Femur (tissue), 1 donor: Measurements from ENCODE around the gene SIX1.

Source experiments
- DNase-seq: peaks from one replicate; pipeline ENCODE4 v3.0.0-alpha.2; 2017

Gene SIX1

DNA sequence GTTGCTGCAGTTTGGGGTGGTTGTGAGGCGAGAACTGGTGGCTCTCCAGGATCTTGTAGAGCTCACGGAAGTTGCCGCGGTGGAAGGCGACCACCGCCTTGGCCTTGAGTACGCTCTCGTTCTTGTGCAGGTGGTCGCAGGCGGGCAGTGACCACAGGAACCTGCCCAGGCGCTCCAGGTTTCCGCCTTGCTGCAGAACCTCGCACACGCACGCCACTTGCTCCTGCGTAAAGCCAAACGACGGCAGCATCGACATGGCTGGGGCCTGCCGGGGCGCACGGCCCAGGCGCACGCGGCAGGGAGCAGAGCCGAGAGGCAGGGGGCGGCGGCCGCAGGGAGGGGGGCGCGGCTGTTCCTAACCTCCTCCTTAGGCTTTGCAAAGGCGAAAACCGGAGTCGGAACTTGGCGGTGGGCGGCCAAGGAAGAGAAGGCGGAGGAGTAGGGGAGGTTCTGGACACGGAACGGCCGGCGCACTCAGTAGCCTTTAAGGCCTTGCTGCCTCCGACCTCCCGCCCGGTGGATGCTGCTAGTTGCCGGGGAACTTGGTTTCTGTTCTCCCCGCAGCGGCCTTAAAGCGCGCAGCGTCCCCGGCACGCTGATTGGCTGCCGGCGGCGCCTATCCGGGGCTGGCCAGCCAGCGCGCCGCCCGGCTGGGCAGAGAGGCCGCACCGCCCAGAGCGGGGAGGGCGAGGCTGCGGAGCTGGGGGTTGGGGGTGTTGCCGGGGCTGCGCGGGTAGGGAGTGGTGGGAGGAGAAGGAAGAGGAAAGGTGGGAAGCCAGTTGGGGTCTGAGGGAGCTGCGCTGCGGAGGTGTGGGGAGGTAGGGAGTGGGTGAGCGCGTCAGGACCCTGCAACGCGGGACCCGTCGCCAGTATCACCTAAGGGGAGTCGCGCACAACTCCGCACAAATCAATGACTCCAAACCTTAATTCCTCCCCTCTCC, at the start of gene SIX1:
Gene SIX1 (minus strand): TSS at position 544 of the 941 bp plus-strand sequence. CDS start 288 bp downstream, at position 256.
- peak; percentile 93 for DNase-seq

DNA sequence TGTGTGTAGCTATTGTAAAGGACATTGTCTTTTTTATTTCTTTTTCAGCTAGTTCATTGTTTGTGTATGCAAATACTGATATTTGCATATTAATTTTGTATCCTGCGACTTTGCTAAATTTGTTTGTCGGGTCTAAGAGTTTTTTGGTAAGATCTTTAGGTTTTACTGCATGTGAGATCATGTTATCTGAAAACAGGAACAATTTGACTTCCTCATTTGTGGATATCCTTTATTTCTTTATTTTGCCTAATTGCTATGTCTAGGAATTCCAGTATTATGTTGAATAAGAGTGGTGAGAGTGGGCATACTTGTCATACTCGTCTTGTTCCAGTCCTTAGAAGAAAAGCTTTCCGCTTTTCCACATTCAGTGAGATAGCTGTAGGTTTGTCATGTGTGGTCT, 46.0 kb upstream of the SIX1 start:
- no peak for DNase-seq

DNA sequence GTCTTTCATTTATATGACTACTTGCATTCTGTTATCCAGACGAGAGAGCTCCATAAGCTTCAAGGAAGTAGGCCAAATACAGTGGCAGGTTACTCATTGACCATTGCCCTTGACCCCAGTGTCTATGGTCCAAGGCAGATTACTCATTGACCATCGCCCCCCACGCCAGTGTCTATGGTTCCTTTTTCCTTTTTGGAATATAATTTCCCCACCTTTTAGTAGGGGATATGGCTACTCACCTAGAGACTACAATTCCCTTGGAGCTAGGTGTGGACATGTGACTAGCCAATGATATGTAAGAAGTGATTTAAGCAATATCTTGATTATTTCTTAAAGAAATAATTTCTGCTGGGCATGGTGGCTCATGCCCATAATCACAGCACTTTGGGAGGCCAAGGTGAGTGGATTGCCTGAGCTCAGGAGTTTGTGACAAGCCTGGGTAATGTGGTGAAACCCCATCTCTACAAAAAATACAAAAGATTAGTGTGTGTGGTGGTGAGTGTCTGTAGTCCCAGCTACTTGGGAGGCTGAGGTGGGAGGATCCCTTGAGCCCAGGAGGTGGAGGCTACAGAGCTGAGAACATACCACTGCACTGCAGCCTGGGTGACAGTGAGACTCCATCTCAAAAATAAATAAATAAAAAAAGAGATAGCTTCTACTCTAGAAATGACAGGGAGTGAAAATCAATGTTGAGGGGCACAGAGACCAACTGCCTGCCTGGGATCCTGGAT, 42.3 kb upstream of the SIX1 start:
- DNase-seq = no peak

DNA sequence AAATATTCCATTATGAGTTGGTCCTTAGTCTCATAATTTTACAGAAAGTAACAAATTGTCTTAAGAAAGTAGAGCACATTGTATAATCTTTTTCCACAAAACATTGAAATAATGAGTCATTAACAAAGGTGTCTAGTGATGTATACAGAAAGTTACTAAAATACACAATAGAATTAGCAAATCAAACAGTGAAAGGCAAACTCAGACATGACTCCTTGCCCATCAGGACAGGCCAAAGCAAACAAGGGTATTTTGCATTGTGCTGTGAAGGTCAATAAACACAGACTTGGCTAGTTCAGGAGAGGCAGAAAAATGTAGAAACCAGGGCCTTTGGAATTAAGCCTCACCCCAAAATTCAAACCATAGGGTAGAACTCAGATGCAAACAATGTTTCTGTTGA, 37.6 kb upstream of the SIX1 start:
- no peak for DNase-seq

DNA sequence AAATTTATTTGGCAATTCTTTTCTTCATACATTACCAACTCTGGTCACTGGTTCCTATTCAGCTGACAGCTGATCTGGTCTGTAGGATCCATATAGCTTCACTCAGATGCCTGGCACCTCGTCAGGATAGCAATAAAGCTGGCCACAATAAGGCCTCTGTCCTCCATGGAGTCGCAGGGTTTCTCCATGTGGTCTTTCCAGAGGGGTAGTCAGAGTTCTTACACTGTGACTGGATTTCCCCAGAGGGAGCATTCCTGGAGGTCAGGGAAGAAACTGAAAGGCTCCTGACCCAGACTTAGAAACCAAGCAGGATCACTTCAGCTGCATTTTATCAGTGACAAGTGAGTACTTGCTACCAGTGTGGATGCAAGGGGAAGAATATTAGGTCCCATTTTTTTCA, 34.9 kb upstream of the SIX1 start:
- DNase-seq = no peak

DNA sequence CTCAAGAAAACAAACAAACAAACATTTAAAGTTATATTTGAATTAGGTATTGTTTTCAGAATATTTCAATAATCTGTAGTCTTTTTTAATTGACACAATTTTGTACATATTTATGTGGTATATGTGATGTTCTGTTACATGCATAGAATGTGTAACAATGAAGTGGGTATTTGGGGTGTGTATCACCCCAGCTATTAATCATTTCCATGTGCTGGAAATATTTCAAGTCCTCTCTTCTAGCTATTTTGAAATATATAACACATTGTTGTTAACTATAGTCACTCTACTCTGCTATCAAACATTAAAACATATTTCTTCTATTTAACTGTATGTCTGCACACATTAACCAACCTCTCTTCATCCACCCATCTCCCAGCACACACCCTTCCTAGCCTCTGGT, 32.0 kb upstream of the SIX1 start:
- no peak for DNase-seq

DNA sequence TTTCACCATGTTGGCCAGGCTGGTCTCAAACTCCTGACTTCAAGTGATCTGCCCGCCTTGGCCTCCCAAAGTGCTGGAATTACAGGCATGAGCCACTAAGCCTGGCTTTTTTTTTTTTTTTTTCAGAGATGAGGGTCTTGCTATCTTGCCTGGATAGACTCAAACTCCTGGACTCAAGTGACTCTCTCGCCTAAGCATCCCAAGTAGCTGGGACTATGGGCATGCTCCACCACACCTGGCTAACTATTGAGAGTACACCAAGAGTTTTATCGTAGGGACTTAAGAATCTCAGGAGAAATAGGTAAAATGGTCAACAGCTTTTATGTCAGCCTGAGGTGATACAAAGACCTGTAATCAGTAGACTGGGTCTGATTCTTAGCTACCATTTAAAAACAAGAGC, 31.2 kb upstream of the SIX1 start:
- no peak for DNase-seq

DNA sequence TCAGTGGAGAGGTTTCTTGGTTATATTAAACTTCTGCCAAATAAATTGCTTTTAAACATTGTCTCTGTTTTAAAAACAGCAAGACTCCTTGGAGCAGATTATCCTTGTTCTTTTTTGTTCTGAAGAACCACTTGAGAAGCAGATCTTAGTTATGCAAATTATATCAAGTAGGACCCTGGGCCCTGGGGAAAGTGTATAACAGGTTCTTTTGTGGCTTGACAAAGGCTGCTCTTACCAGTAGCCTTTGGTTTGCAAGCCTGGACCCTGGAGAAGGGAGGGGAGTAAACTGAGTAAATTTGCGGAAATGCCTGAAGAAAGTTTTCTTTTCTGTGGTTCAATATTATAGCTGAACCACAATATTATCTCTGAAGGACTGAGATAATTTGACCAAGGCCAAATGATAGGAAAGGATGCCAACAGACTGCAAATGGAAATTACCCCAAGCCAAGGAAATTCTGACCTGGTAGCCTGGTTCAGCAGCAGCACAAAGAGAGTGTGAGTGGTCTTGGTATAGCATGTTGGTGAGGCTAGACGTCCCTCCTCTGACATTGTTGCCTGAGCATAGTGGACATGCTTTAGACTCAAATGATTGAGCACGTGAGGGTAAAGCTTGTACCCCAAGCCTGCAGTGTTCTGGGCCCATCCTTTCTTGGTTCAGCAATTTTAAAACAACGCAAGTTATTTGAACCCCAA, 30.4 kb upstream of the SIX1 start:
- DNase-seq = no peak

DNA sequence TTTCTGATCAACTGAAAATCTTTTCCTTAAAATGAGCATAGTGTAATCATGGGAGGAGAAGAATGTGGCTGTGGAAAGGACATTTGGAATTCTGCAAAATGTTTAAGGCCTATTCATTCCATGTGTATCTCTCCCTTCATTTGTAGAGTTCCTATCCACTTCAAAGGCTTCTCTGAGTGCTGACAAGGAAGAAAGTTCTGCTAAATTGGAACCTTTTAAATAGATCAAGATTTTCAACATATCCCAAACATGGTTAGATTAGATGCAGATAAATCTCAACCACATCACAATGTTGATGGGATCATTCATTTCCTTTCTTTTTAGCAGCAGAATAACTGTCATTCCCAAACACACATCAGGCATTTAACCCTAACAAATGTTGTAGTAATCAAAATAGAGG, 28.4 kb upstream of the SIX1 start:
- no peak for DNase-seq

DNA sequence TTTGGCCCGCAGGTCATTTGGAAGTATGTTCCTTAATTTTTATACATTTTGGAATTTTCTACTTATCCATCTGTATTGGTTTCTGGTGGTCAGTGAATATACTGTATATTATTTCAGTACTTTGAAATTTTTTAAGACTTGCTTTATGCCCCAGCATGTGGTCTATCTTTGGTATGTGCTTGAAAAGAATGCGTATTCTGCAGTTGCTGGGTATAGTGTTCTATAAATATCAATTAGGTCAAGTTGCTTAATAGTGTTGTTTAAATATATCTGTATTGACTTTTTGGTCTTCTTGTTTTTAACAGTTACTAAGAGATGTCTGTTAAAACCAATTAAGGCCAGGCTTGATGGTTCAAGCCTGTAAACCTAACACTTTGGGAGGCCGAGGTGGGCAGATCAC, 21.7 kb upstream of the SIX1 start:
- no peak for DNase-seq

DNA sequence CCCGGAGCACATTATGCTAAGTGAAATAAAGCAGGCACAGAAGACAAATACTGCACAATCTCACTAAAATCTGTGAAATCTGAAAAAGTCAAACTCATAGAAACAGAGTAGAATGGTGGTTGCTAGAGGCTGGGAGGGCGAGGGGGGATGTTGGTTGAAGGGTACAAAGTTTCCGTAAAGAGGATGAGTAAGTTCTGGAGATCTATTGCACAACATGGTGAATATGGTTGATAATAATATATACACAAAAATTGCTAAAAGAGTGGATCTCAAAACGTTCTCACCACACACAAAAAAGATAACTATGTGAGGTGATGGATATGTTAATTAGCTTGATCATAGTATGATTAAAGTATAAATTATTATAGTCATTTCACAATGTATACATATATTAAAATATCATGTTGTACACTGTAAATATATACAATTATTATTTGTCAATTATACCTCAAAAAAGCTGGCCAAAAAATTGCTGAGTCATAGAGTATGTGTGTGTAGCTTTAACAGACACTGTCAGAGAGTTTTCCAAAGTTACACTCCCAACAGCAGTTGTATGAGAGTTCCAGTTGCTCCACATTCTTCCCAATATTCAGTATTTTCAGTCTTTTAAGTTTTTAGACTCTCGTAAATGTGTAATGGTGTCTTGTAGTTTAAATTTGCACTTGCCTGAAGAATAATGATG, 19.3 kb upstream of the SIX1 start:
- DNase-seq = no peak

DNA sequence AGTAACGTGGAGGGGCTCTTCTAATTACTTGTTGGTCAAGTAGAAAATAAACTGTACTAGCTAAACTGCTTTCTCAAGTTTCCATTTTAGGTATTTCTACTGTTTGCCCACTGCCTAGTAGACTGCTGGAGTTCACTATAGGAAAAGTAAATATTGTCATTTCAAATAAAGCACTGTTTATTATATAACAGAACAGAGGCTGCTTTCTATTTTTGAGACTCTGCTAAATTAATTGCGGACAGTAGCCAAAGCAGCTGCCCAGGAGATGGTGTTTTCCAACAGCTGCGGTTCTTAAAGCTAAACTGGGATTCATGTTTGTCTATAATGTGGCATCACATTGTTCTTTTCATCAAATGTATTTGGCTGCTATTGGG, 15.9 kb upstream of the SIX1 start:
- peak; percentile 40 for DNase-seq

DNA sequence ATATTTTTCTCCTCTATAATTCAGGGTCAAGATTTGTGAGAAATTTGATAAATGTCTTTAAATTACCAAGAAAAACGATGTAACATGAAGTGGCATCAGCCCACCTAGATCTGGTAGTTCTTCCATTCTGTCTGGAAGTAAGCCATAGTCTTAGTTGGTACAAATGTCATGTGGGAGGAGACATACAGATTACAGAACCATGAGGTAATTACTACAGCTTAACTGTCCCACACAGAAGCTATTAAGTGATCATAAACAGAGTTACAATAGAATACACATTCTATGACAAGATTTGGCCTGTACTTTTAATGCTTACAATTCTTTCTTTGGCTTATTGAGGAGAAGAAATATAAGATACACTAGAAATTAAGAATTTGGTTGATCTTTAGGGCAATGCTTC, 13.7 kb upstream of the SIX1 start:
- no peak for DNase-seq

DNA sequence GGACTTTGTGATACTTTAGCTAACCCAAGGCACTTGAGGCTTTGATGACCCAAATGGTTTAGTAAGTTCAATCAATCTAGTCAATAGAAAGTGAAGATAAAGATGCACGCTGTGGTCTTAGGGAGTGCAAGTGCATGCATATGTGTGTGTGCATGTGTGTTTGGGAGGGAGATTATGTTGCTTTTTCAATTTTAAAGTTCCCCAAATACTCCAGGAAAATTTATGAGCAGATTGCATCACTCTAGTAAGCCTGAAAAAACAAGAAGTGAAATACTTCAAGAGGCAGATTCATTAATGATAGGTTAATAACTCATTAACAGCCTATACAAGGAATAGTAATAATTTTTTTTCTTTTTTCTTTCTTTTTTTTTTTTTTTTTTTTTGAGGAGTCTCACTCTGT, 12.4 kb upstream of the SIX1 start:
- no peak for DNase-seq

DNA sequence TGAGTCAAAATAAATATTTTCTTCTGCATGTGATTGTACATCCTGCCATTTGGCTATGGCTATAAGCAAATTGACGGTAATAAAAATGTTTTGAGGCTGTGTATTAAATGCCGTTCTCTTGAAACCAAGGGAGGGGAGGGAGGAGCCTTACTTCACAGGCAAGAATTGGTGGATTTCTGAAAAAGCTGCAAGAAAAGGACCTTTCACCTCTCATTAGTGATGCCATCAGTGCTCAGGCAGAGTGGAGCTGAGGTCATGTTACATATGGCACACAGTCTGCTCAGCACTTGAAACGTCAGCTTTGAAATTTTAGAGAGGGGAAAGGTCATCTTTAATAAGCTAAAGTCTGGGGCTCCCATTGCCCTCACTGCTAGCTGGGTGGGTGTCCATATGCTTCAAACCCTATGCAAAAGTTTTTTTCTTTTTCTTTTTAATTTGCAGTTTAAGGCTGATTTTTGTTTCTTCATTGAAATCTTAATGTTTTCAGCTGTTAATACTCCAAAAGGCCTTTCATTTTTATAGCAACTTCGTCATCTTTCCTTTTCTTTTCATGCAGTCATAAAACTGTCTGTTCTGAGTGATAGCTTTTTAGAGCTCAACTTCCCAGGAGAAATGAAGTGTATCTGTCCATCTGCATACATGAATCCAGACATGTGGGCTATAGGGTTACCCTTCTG, 9.8 kb upstream of the SIX1 start:
- no peak for DNase-seq

DNA sequence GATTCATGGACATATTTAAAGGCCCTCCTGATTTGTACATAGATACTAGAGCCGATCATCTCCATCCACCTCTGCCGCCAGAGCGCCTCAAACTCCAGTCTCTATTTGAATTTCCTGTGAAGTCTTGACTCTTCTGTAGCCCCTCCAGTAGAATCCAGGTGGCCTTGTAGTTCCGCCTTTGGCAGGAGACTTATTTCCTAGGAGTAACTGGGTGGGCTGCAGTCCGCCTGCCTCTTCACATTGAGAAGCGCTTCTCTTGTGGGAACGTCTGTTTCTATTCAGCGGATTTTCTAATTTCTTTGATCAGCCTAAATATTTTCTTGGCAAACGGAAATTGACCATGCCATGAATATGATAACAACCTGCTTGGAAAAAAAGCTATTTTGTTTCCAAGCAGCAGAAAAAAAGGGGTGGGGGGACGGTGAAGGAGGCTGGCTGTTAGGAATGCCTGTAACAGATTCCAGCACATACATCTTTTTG, 9.0 kb upstream of the SIX1 start:
- DNase-seq = peak; percentile 39

DNA sequence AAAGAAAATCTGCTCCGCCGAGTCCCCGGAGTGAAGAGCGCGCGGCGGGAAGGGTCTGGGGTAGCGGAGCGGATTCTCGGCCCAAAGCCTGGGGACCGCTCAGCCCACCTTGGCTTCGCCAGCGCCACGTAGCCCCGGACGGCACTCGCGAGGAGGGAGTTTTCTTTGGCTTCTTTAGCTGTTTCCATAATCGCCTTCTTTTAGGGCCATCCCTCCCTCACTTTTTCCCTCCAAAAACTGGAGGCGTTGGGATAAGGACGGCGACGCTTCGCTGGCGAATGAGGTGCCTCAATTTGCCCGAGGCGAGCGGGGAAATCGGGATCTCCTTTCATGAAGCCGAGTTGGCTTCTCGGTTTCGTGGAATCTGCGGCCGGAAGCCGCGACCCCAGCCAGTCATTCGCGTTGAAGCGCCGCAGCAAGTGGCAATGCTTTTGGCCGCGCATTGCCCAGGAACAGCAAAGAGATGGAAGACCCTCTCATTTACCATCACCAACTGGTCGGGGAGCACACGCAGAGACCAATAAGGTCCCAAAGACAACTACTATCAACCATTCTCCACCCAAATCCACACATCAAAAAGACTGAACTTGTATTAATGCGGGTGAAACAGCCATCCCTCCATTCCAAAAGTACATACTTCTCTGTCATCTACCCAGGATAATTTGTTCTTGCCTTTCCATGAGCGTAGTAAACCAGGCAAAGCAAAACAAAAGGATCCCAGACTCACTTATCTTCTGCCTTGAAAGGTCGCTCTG, 8.4 kb upstream of the SIX1 start:
- no peak for DNase-seq

DNA sequence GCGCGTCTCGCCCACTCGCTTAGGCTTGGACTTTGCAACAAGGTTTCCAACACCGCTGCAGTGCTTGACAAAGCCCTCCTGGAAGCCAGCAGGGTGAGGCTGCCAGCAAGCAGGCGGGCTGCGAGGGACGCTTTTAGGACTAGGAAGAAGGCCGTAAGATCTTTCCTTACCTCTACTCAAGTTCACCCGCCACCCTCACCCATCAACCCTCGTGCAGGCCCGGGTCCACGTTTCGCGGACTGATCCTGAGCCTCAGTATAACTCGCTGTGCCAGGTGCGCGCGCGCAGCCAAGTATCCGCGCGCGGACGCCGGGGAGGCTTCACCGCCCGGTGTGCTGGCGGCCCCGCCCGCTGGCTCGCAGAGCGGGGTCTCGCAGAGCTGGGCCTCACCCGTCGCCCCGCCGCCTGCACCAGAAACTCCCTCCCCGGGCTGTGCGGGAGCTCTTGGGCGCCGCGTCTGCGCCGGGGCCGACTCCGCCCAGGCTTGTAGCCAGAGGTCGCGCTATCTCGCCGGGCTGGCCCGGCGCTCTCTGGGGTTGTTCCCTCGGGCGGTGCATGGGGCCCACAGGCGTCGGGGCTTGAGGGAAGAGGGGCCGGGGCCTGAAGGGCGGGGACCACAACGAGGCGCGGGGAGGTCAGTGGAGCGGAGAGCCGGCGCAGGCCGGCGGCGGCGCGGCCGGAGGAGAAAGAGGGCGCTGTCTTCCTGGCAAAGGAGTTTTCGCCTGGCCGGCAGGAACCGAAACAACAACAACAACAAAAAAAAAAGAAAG, 7.6 kb upstream of the SIX1 start:
- DNase-seq = peak; percentile 83

DNA sequence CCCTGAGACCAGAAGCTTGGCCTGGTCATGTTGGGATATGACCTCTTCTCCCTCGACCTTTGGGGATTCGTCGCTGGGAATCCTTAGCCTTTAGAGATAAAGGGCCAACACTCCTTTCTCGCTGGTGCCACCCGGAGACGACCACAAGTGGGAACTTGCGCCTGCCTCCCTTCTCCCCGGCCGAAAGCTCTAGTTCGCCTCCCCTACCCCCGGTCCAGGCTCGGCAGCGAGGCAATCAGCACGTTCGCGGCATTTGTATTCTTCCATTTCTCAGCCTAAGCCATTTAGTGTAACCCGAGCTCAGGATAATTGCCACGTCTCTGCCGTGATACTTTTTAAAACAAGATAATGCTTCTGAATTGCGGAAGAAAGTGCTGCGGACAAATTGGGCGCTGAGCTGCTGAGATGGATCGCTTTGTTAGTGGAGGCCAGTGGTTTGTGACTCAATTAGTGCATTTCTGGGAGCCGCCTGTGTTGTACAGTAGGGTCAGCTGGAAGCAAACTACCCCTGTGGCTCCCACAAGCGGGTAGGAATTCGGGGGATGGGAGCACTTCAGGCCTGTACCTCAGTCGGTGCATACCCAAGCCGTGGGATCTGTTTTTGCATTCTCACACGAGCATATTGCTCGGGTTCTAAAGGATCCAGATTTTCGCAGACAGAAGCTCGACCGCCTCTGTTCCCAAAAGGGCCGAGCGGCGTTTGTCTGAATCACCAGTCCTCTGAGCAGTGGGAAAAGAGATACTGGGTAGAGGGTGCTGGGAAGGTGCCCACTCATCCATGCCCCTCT, 6.8 kb upstream of the SIX1 start:
- DNase-seq = peak; percentile 38
